CD4-positive, alpha-beta T cell treated with Interleukin-1 beta for 1 hour (primary cell): ENCODE results near the gene ODF2.
"Not testable (repeated sequence)": the region's sequence is repeated elsewhere in the genome, so short reads cannot be mapped to it uniquely, and the experiment has no call there.

Experiments used
- DNase-seq, 2 donors: peaks; one replicate each; pipeline ENCODE4 v3.0.0-alpha.2; 2020 to 2022

ODF2 gene

GRCh38 chr9:128424268-128424780 lies 31.5 kb upstream of the ODF2 start:
- DNase-seq: no peak

- no peak for DNase-seq
Observed at GRCh38 chr9:128428644-128429512, 26.9 kb upstream of the ODF2 start.

- no peak for DNase-seq
Observed at GRCh38 chr9:128429513-128430086, 26.2 kb upstream of the ODF2 start.

- DNase-seq: no peak
Observed at GRCh38 chr9:128431207-128431606, 24.6 kb upstream of the ODF2 start.

GRCh38 chr9:128434340-128434739 lies 21.5 kb upstream of the ODF2 start:
- no peak for DNase-seq

GRCh38 chr9:128435611-128436010 lies 20.2 kb upstream of the ODF2 start:
- DNase-seq: no peak

- peak; percentile 76 to 80 for DNase-seq
Observed at GRCh38 chr9:128438343-128439109, 17.3 kb upstream of the ODF2 start.

- DNase-seq: no peak
Observed at GRCh38 chr9:128439273-128439672, 16.5 kb upstream of the ODF2 start.

- DNase-seq: no peak
Observed at GRCh38 chr9:128442150-128442549, 13.7 kb upstream of the ODF2 start.

GRCh38 chr9:128446505-128446904 lies 9.3 kb upstream of the ODF2 start:
- not testable (repeated sequence) for DNase-seq

GRCh38 chr9:128448746-128449145 lies 7.1 kb upstream of the ODF2 start:
- no peak for DNase-seq

GRCh38 chr9:128454991-128455390 lies 815 bp upstream of the ODF2 start:
- DNase-seq: no peak

- DNase-seq: peak; percentile 70 to 74
Observed at GRCh38 chr9:128456613-128457061, 831 bp downstream of the ODF2 start.

- no peak for DNase-seq
Observed at GRCh38 chr9:128457207-128457606, 1.4 kb downstream of the ODF2 start.

GRCh38 chr9:128459011-128459410 lies 3.2 kb downstream of the ODF2 start:
- DNase-seq: no peak

- DNase-seq: no peak
Observed at GRCh38 chr9:128469070-128469469, 13.3 kb downstream of the ODF2 start.

- no peak for DNase-seq
Observed at GRCh38 chr9:128470560-128470959, 14.8 kb downstream of the ODF2 start.

GRCh38 chr9:128473104-128473503 lies 17.3 kb downstream of the ODF2 start:
- DNase-seq: no peak

- DNase-seq: no peak
Observed at GRCh38 chr9:128475867-128476266, 20.1 kb downstream of the ODF2 start.

GRCh38 chr9:128479262-128479661 lies 23.5 kb downstream of the ODF2 start:
- DNase-seq: no peak

GRCh38 chr9:128481561-128481960 lies 25.8 kb downstream of the ODF2 start:
- DNase-seq: no peak

- DNase-seq: no peak
Observed at GRCh38 chr9:128482186-128482585, 26.4 kb downstream of the ODF2 start.

GRCh38 chr9:128484686-128485413 lies 29.0 kb downstream of the ODF2 start:
- DNase-seq: no peak
